HG03571 (cell line): ENCODE results near the gene TSPAN18.

Source experiments
- ATAC-seq: cut with Tn5 transposase; IDR thresholded peaks from one replicate; pipeline ENCODE4 v1.9.1; 2021; ENCODE audit not compliant: unreplicated experiment

Gene TSPAN18

GRCh38 chr11:44737245-44738085, 10.7 kb downstream of the TSPAN18 start:
- no peak for ATAC-seq

- ATAC-seq = no peak
Observed at GRCh38 chr11:44738791-44739190, 12.0 kb downstream of the TSPAN18 start.

- no peak for ATAC-seq
Observed at GRCh38 chr11:44740967-44741366, 14.2 kb downstream of the TSPAN18 start.

- ATAC-seq = no peak
Observed at GRCh38 chr11:44741976-44742375, 15.2 kb downstream of the TSPAN18 start.

GRCh38 chr11:44742508-44743246, 15.9 kb downstream of the TSPAN18 start:
- no peak for ATAC-seq

- no peak for ATAC-seq
Observed at GRCh38 chr11:44743326-44743725, 16.6 kb downstream of the TSPAN18 start.

GRCh38 chr11:44743959-44744557, 17.3 kb downstream of the TSPAN18 start:
- no peak for ATAC-seq

- ATAC-seq = no peak
Observed at GRCh38 chr11:44746894-44747293, 20.1 kb downstream of the TSPAN18 start.

- ATAC-seq = no peak
Observed at GRCh38 chr11:44747316-44747715, 20.6 kb downstream of the TSPAN18 start.

GRCh38 chr11:44747836-44748235, 21.1 kb downstream of the TSPAN18 start:
- ATAC-seq = no peak

GRCh38 chr11:44748606-44749005, 21.8 kb downstream of the TSPAN18 start:
- ATAC-seq = no peak

GRCh38 chr11:44749189-44749588, 22.4 kb downstream of the TSPAN18 start:
- no peak for ATAC-seq

- no peak for ATAC-seq
Observed at GRCh38 chr11:44750551-44751465, 24.0 kb downstream of the TSPAN18 start.

GRCh38 chr11:44752300-44752699, 25.5 kb downstream of the TSPAN18 start:
- ATAC-seq = no peak

- ATAC-seq = no peak
Observed at GRCh38 chr11:44752713-44753112, 26.0 kb downstream of the TSPAN18 start.

GRCh38 chr11:44753961-44754645, 27.3 kb downstream of the TSPAN18 start:
- no peak for ATAC-seq

GRCh38 chr11:44754876-44755555, 28.3 kb downstream of the TSPAN18 start:
- ATAC-seq = no peak

- ATAC-seq = no peak
Observed at GRCh38 chr11:44755556-44756523, 29.1 kb downstream of the TSPAN18 start.
